NCI-H2029 treated with DMSO at 0.1 percent for 48 hours (cell line): ENCODE results near the gene EPS15.
"Not testable (repeated sequence)": the region's sequence is repeated elsewhere in the genome, so short reads cannot be mapped to it uniquely, and the experiment has no call there.

Experiments
- DNase-seq: peaks from one replicate; lab custom pipeline; 2025; lab: John Stamatoyannopoulos, UW

EPS15 gene

GRCh38 chr1:51515312-51515960 lies 3.6 kb downstream of the EPS15 start:
- peak; percentile 51 for DNase-seq

GRCh38 chr1:51514733-51515132 lies 4.3 kb downstream of the EPS15 start:
- peak; percentile 54 for DNase-seq

- no peak for DNase-seq
These were observed 6.5 kb downstream of the EPS15 start for GRCh38 chr1:51512606-51513005.

GRCh38 chr1:51512120-51512519 lies 6.9 kb downstream of the EPS15 start:
- DNase-seq = no peak

- no peak for DNase-seq
These were observed 9.3 kb downstream of the EPS15 start for GRCh38 chr1:51509773-51510172.

- DNase-seq = no peak
These were observed 12.5 kb downstream of the EPS15 start for GRCh38 chr1:51506537-51506936.

GRCh38 chr1:51504806-51505525 lies 14.1 kb downstream of the EPS15 start:
- no peak for DNase-seq

GRCh38 chr1:51501218-51501630 lies 17.8 kb downstream of the EPS15 start:
- not testable (repeated sequence) for DNase-seq

- DNase-seq = no peak
These were observed 19.4 kb downstream of the EPS15 start for GRCh38 chr1:51499694-51500093.

GRCh38 chr1:51498924-51499323 lies 20.1 kb downstream of the EPS15 start:
- DNase-seq = no peak

GRCh38 chr1:51497340-51497739 lies 21.7 kb downstream of the EPS15 start:
- no peak for DNase-seq

GRCh38 chr1:51494138-51494830 lies 24.8 kb downstream of the EPS15 start:
- no peak for DNase-seq

GRCh38 chr1:51491166-51491981 lies 27.7 kb downstream of the EPS15 start:
- peak; percentile 79 for DNase-seq

GRCh38 chr1:51489472-51489871 lies 29.6 kb downstream of the EPS15 start:
- no peak for DNase-seq

GRCh38 chr1:51488372-51489050 lies 30.6 kb downstream of the EPS15 start:
- DNase-seq = no peak

GRCh38 chr1:51487628-51488027 lies 31.4 kb downstream of the EPS15 start:
- DNase-seq = no peak

- no peak for DNase-seq
These were observed 34.5 kb downstream of the EPS15 start for GRCh38 chr1:51484591-51484990.

GRCh38 chr1:51482881-51483280 lies 36.2 kb downstream of the EPS15 start:
- no peak for DNase-seq

GRCh38 chr1:51474832-51475620 lies 44.0 kb downstream of the EPS15 start:
- DNase-seq = not testable (repeated sequence)

- DNase-seq = no peak
These were observed 45.5 kb downstream of the EPS15 start for GRCh38 chr1:51473331-51474115.
